Endothelial cell (in vitro differentiated cells): ENCODE results near the gene RAC2. TPM values are rescaled to one million over a fixed set of nuclear protein-coding genes. Genes with fewer than 3 reads are reported as not detected.

Experiments
- DNase-seq: peaks from one replicate; pipeline ENCODE4 v3.0.0; 2021; ENCODE audit warnings: low spot score
- H3K27ac Mint-ChIP-seq: one replicate; pipeline ENCODE4 v1.8.0; 2021; ENCODE audit warnings: mixed read lengths, inconsistent platforms; ENCODE audit not compliant: unreplicated experiment
- H3K27me3 Mint-ChIP-seq: one replicate; pipeline ENCODE4 v1.8.0; 2021; ENCODE audit warnings: mild to moderate bottlenecking, moderate library complexity, mixed read lengths, inconsistent platforms; ENCODE audit not compliant: unreplicated experiment
- H3K36me3 Mint-ChIP-seq: one replicate; pipeline ENCODE4 v1.8.0; 2021; ENCODE audit warnings: mild to moderate bottlenecking, low read depth, mixed read lengths, inconsistent platforms; ENCODE audit not compliant: unreplicated experiment
- H3K4me1 Mint-ChIP-seq: one replicate; pipeline ENCODE4 v1.8.0; 2021; ENCODE audit warnings: mild to moderate bottlenecking, mixed read lengths, inconsistent platforms; ENCODE audit not compliant: unreplicated experiment
- H3K4me3 Mint-ChIP-seq: one replicate; pipeline ENCODE4 v1.8.0; 2021; ENCODE audit warnings: mild to moderate bottlenecking, mixed read lengths, inconsistent platforms; ENCODE audit not compliant: unreplicated experiment
- H3K9me3 Mint-ChIP-seq: one replicate; pipeline ENCODE4 v1.8.0; 2021; ENCODE audit warnings: mixed read lengths, inconsistent platforms; ENCODE audit not compliant: unreplicated experiment
- CTCF ChIP-seq: fragments of 200-600 bp; sonication (generic); IDR thresholded peaks from one replicate; pipeline ENCODE4 v1.5.0; 2021; ENCODE audit warnings: antibody characterized with exemption; ENCODE audit not compliant: unreplicated experiment
- total RNA-seq: library from RNA; stranded (reverse); fragmentation: NEBNext Ultra II Directional; extraction: Animal tissue kit (Norgen Biotek cat#: 25700); gene quantifications from one replicate; pipeline ENCODE4 v1.2.1, GENCODE V29; 2021; ENCODE audit not compliant: unreplicated experiment

Gene RAC2
- total RNA-seq, 1 donor from 2014 or later, result 16.6 TPM

- H3K27ac Mint-ChIP-seq, result no peak overlapping the region
- DNase-seq, result no peak
- peaks cover 6% of the 10 kb centered on the region for H3K4me1 Mint-ChIP-seq
- no peak overlapping the region for H3K4me3 Mint-ChIP-seq
- no peak for TF ChIP-seq CTCF
- no peaks in the 10 kb centered on the region for H3K27me3 Mint-ChIP-seq
- no peaks in the 10 kb centered on the region for H3K9me3 Mint-ChIP-seq
- no peaks in the 10 kb centered on the region for H3K36me3 Mint-ChIP-seq
These were observed 4.2 kb upstream of the RAC2 start for GRCh38 chr22:37248251-37248650.

GRCh38 chr22:37245740-37246139, 1.7 kb upstream of the RAC2 start:
- Mint-ChIP-seq H3K36me3 (no peaks in the 10 kb centered on the region), H3K27ac (no peak overlapping the region), H3K27me3 (peaks cover 2% of the 10 kb centered on the region), H3K9me3 (no peaks in the 10 kb centered on the region), H3K4me3 (no peak overlapping the region), H3K4me1 (peaks cover 12% of the 10 kb centered on the region)
- no peak for DNase-seq
- TF ChIP-seq CTCF, result no peak

GRCh38 chr22:37244922-37245722, 1.1 kb upstream of the RAC2 start:
- Mint-ChIP-seq H3K4me1 (peaks cover 12% of the 10 kb centered on the region), H3K4me3 (no peak overlapping the region), H3K27me3 (peaks cover 2% of the 10 kb centered on the region), H3K9me3 (no peaks in the 10 kb centered on the region), H3K36me3 (no peaks in the 10 kb centered on the region), H3K27ac (no peak overlapping the region)
- TF ChIP-seq CTCF, result no peak
- no peak for DNase-seq

- H3K4me1 Mint-ChIP-seq, result peaks cover 12% of the 10 kb centered on the region
- no peak for DNase-seq
- no peak for TF ChIP-seq CTCF
- H3K4me3 Mint-ChIP-seq, result no peak overlapping the region
- H3K36me3 Mint-ChIP-seq, result no peaks in the 10 kb centered on the region
- H3K27ac Mint-ChIP-seq, result no peak overlapping the region
- H3K27me3 Mint-ChIP-seq, result peaks cover 2% of the 10 kb centered on the region
- H3K9me3 Mint-ChIP-seq, result no peaks in the 10 kb centered on the region
These were observed 511 bp downstream of the RAC2 start for GRCh38 chr22:37243402-37244113.

- Mint-ChIP-seq H3K4me3 (no peak overlapping the region), H3K9me3 (no peaks in the 10 kb centered on the region), H3K4me1 (peaks cover 18% of the 10 kb centered on the region), H3K36me3 (no peaks in the 10 kb centered on the region), H3K27ac (no peak overlapping the region), H3K27me3 (peaks cover 2% of the 10 kb centered on the region)
- no peak for DNase-seq
- no peak for TF ChIP-seq CTCF
These were observed 1.6 kb downstream of the RAC2 start for GRCh38 chr22:37242395-37242918.
